H1 (cell line): ENCODE results near the gene HSPA1A. TPM values are rescaled to one million over a fixed set of nuclear protein-coding genes. Genes with fewer than 3 reads are reported as not detected.

Experiments used
- CHD1 ChIP-seq: IDR thresholded peaks from 2 replicates; pipeline ENCODE4 v1.6.1; 2012; ENCODE audit warnings: low read depth, low read length, improper control_type of control experiment
- EZH2 ChIP-seq: fragments of 200-600 bp; sonication (generic); IDR thresholded peaks from 2 replicates; pipeline ENCODE4 v1.7.1; 2012; ENCODE audit warnings: low read depth, mild to moderate bottlenecking, moderate library complexity, low read length, inconsistent platforms; ENCODE audit not compliant: severe bottlenecking
- FOSL1 ChIP-seq: IDR thresholded peaks from 2 replicates; pipeline ENCODE4 v1.6.1; 2011; ENCODE audit warnings: mild to moderate bottlenecking, low read depth, low read length, moderate library complexity; ENCODE audit not compliant: insufficient read depth
- JUN ChIP-seq: IDR thresholded peaks from 2 replicates; pipeline ENCODE4 v1.6.1; 2011; ENCODE audit warnings: low read depth, mild to moderate bottlenecking, improper control_type of control experiment, low read length
- KDM1A ChIP-seq: fragments of 200-600, 300-600 bp; sonication (generic); IDR thresholded peaks from 2 replicates; pipeline ENCODE4 v1.7.1; 2016; ENCODE audit warnings: mild to moderate bottlenecking, low read length, borderline replicate concordance
- POU5F1 ChIP-seq: IDR thresholded peaks from 2 replicates; pipeline ENCODE4 v1.6.1; 2011; ENCODE audit warnings: low read depth, mild to moderate bottlenecking, low read length, moderate library complexity
- polyA plus RNA-seq, 7 experiments: library from polyadenylated mRNA; depleted of rRNA in 3 of 7; stranded (reverse) in 5 of 7; unstranded in 2 of 7; fragments of >200 nt in 5 of 7; fragments of 200-250 nt in 2 of 7; gene quantifications; 1 replicate in 5 of 7; 2 replicates in 1 of 7; 4 replicates in 1 of 7; pipeline versions ENCODE4 v1.2.1 to v1.2.3, GENCODE V29; 2011 to 2013; ENCODE audit warnings: missing spikeins in 2 of 7, mixed read lengths in 2 of 7
- total RNA-seq: library from RNA; stranded (reverse); fragmentation: NEBNext Ultra II Directional; extraction: Animal tissue kit (Norgen Biotek cat#: 25700); gene quantifications from 2 replicates; pipeline ENCODE4 v1.2.1, GENCODE V29; 2021
- TF ChIP-seq, protein P1 (sequence below): IDR thresholded peaks from 2 replicates; pipeline ENCODE4 v1.6.1; 2011; ENCODE audit warnings: low read length, improper control_type of control experiment

Gene HSPA1A
- total and polyA plus RNA-seq, 2 of the 8 experiments (the other 6 are each of a cell fraction or from before 2014, with no cell fraction given) = 40.7 to 54.0 TPM

DNA sequence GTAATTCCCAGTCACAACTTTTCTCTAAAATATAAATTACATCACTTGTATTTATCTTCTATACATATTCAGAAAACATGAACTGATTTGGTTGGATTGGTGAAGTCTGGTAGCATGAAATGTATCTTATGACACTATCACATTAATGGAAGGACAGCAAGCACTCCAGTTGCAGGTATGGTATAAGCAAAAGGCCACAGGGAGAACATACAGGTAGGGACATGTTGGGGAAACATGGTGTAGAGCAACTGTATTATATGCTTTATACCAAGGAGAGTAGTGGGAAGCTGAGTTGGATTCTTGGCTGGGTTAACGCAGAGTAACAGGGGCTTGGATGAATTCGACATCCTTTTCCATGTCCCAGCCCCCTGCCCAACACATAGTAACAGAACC is 18.4 kb upstream of the HSPA1A start (continued):
- TF ChIP-seq, protein P1, sequence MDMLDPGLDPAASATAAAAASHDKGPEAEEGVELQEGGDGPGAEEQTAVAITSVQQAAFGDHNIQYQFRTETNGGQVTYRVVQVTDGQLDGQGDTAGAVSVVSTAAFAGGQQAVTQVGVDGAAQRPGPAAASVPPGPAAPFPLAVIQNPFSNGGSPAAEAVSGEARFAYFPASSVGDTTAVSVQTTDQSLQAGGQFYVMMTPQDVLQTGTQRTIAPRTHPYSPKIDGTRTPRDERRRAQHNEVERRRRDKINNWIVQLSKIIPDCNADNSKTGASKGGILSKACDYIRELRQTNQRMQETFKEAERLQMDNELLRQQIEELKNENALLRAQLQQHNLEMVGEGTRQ = no peak
- TF ChIP-seq KDM1A = no peak
- no peak for TF ChIP-seq FOSL1
- no peak for TF ChIP-seq JUN
- no peak for TF ChIP-seq CHD1
- no peak for TF ChIP-seq EZH2
- no peak for TF ChIP-seq POU5F1
